Motor neuron (in vitro differentiated cells): ENCODE measurements around the gene MAMLD1. TPM values are rescaled to one million over a fixed set of nuclear protein-coding genes. Genes with fewer than 3 reads are reported as not detected.

Experiments
- ATAC-seq, 8 experiments: fragments of 200-7000 bp; cut with Tn5 transposase; replicated peaks in 6 of 8; 2 replicates each; pipeline ENCODE4 v1.8.0; 2021; ENCODE audit warnings: mild to moderate bottlenecking in 8 of 8, moderate library complexity in 8 of 8
- H3K27ac ChIP-seq, 2 donors: fragments of 250-450 bp; sonication (Bioruptor Pico); 2 replicates each; pipeline ENCODE4 v1.9.0; 2021; ENCODE audit warnings: antibody characterized with exemption in 2 of 2, mild to moderate bottlenecking in 2 of 2, moderate library complexity in 1 of 2
- H3K4me1 ChIP-seq, 2 donors: fragments of 250-450 bp; sonication (Bioruptor Pico); replicated peaks in 1 of 2; 2 replicates each; pipeline ENCODE4 v1.6.1; 2021; ENCODE audit warnings: antibody characterized with exemption in 2 of 2, mild to moderate bottlenecking in 2 of 2, moderate library complexity in 1 of 2
- H3K4me3 ChIP-seq, 5 donors: fragments of 250-450 bp; sonication (Bioruptor Pico); 2 replicates each; pipeline ENCODE4 v1.9.0; 2021; ENCODE audit warnings: antibody characterized with exemption in 5 of 5, mild to moderate bottlenecking in 5 of 5, moderate library complexity in 4 of 5
- WGBS, 10 experiments: fragments of 450-650 bp; shearing (Covaris generic); methylation state at CpG; one replicate each; pipeline ENCODE4 v1.0.0; 2022; 5-methylcytosine and 5-hydroxymethylcytosine counted together
- in situ Hi-C, 9 experiments: fragments of 400-800 bp; cut with MboI; loops; one replicate each; pipeline ENCODE4 v1.15.0; 2021; ENCODE audit warnings: low sequenced_read_pairs in 9 of 9, low pct_unique_long_range_greater_than_20kb in 2 of 9; ENCODE audit not compliant: unreplicated experiment in 9 of 9
- total RNA-seq, 8 experiments: library from RNA; unstranded; fragments of 300-600 nt; gene quantifications; 2 replicates each; pipeline versions ENCODE4 v1.2.3 to v1.2.4, GENCODE V29; 2022

Gene MAMLD1, protein sequence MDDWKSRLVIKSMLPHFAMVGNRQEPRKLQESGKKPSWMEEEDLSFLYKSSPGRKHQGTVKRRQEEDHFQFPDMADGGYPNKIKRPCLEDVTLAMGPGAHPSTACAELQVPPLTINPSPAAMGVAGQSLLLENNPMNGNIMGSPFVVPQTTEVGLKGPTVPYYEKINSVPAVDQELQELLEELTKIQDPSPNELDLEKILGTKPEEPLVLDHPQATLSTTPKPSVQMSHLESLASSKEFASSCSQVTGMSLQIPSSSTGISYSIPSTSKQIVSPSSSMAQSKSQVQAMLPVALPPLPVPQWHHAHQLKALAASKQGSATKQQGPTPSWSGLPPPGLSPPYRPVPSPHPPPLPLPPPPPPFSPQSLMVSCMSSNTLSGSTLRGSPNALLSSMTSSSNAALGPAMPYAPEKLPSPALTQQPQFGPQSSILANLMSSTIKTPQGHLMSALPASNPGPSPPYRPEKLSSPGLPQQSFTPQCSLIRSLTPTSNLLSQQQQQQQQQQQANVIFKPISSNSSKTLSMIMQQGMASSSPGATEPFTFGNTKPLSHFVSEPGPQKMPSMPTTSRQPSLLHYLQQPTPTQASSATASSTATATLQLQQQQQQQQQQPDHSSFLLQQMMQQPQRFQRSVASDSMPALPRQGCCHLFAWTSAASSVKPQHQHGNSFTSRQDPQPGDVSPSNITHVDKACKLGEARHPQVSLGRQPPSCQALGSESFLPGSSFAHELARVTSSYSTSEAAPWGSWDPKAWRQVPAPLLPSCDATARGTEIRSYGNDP
- 1 to 10 TPM in 7 of 8 experiments, under 1 TPM in 1; 0.96 to 3.4 (median 1.4) TPM for total RNA-seq

DNA sequence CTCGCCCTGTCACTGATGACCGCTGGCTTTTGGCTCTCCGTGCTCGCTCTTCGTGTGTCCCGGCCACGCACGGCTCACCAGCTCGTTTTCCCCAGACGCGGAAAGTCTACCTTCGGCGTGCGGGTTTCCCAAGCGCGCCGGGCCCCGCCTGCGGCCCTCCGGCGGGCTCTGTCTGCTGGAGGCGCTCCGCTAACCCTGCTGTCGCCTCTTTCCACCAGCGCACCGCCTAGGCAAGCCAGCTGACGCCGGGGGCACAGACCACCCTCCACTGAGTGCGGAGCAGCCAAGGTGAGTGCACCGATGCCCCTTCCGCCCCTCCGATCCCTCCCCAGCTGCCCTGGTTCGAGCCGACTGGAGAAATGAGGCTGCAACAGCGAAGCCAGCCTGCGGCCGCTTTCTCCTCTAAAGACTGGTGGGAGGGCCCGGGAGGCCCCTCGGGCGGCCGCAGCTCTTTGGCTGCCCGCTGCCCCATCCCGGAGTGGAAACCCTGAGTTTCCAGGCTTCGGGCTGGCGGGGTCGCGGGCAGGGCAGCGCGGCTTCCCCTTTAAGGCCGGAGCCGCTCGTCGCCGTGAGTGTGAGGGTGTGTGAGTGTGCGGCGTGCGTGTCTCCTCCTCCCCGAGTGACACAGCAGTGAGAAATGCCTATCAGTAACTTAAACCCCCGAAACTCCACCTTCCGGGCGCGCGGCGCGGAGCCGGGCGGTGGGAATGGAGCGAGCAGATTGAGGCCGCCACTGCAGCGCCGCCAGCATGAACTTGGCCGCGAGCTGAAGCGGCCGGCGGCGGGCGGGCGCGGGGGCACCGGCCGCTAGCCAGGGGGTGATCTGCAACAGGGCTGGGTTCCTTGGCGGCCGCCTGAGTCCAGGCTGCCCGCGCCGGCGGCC, at the start of gene MAMLD1:
Gene MAMLD1, plus strand, starts transcription at position 719 of the 883 bp plus-strand sequence. CDS start 82,200 bp downstream, outside the sequence.
- Histone ChIP-seq H3K4me3 (peak within 1 kb of the TSS; percentile 41 to 64 (median 51)), H3K4me1 (peaks cover 0 to 3% of the 10 kb centered on the region in 2 donors), H3K27ac (no peak within 1 kb of the TSS)
- in situ Hi-C loops: loop anchor here in 2 of 9 experiments (25.0 kb wide), 1 partner anchor 401 kb away; no protein-coding TSS in a partner anchor
- 0 to 20% methylated on average over 1 to 4 of the region's 88 CpGs; no CpG with 5 or more reads in 8 of the 10 experiments for WGBS, 10 experiments
- ATAC-seq: peak; percentile 25 to 61 (median 38)

DNA sequence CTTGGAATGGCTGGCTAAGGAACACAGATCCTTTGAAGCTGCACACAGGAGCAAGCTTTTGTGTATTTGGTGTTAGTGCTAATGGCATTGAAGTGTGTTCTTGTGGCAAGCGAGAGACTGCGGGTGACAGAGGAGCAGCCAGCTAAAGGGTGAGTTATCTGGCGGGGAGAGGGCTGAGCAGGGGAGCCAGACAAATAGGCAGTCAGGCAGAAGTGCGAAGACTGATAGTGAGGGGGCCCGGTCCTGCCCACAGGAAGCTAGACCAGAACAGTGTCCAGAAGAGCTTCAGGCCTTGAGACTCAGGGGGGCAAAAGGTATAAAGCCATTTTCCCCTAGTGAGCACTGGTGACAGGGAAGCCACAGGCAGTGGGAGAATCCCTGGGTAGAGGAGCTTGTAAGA, 49.6 kb upstream of the MAMLD1 start:
- no peak overlapping the region for H3K4me3 ChIP-seq
- ATAC-seq: no peak
- WGBS, 10 experiments: 60% methylated on average over 1 of the region's 5 CpGs; no CpG with 5 or more reads in 9 of the 10 experiments
- H3K27ac ChIP-seq: no peak overlapping the region
- H3K4me1 ChIP-seq: no peaks in the 10 kb centered on the region
- in situ Hi-C loops: no loop called here

DNA sequence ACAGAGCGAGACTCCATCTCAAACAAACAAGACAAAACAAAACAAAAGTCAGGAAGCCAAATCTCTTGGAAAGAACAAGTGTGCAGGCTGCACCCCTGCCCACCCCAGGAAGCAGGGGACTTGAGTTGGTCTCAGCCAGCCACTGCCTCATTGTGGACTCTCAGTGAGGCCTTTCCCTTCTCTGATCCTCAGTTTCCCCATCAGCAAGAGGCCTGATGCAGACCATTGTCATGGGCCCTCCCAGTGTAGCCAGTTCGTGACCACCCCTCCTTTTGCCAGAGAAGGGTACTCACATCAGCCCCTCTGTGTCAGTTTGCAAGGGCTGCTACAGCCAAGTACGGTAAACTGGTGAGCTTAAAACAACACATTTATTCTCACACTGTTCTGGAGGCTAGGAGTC, 48.9 kb upstream of the MAMLD1 start:
- no peak for ATAC-seq
- in situ Hi-C loops: no loop called here
- Histone ChIP-seq H3K4me1 (no peaks in the 10 kb centered on the region), H3K27ac (no peak overlapping the region), H3K4me3 (no peak overlapping the region)
- WGBS, 10 experiments: no CpG with 5 or more reads among the region's 3 CpGs

DNA sequence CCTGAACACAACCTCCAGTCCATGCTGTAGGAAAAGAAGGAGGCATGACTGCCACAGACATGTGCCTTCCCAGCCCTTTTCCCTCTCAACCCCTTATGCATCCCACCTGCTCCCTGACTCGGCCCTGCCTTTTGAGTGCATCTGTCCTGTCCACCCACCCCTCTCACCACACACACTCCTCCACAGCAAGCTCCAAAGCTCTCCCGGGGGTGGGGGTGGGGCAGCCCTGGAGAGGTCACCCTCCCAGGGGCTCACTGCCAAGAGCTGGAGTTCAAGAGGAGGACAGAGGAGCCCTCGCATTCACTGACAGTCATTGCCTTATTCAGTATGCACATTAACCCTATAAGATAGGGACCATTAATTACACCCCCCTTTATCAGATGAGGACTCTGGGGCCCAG, 46.6 kb upstream of the MAMLD1 start:
- in situ Hi-C loops: no loop called here
- Histone ChIP-seq H3K4me3 (no peak overlapping the region), H3K4me1 (no peaks in the 10 kb centered on the region), H3K27ac (no peak overlapping the region)
- ATAC-seq: peak in 3 of 8 experiments; percentile 27 to 44 (median 40)
- WGBS, 10 experiments: 17 to 20% methylated on average over 1 of the region's 3 CpGs; no CpG with 5 or more reads in 8 of the 10 experiments

DNA sequence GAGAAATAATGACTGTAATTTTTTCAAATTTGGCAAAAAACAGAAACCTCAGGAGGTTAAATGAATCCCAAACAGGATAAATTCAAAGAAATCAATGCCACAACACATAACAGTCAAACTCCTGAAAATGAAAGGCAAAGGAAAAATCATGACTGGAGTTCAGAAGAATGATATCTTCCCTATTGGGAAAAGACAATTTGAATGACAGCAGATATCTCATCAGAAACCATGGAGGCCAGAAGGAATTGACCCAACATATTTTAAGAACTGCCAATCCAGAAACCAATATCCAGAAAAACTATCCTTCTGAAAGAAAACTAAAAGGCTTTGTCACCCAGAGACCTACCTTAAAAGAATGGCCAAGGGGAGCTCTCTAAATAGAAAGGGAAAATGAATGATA, 40.1 kb upstream of the MAMLD1 start:
- ATAC-seq: no peak

DNA sequence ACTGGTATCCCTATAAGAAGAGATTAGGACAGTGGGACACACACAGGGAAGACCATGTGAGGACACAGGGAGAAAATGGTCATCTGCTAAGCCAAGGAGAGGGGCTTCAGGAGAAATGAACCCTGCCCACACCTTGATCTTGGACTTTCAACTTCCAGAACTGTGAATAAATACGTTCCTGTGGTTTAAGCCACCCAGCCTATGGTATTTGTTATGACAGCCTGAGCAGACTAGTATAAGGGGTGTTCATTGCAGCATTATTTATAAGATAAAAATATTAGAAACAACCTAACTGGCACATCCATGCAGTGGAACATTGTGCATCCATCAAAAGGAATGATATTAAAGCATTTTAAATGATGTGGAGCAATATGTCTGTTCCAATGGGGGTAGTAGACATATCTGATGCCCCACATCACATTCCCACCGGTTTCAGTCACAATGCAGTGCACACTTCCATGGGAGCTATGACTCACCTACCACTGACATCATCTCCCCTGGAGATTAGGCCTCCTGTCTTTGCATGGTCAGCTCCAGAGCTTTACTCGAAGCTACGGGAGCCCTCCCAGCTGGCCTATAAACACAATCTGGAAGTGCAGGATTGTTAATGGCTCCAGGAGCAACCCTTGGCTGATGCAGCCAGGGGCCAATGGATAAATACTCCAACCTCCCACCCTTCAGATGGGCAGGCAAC, 38.9 kb upstream of the MAMLD1 start:
- Histone ChIP-seq H3K4me1 (no peaks in the 10 kb centered on the region), H3K4me3 (no peak overlapping the region), H3K27ac (no peak overlapping the region)
- WGBS, 10 experiments: 0 to 15% (median 0%) methylated on average over 1 to 3 of the region's 4 CpGs; no CpG with 5 or more reads in 7 of the 10 experiments
- peak in 7 of 8 experiments; percentile 80 to 100 (median 97) for ATAC-seq
- in situ Hi-C loops: no loop called here

More for the DNA sequence above, 40.1 kb upstream of the MAMLD1 start:
- in situ Hi-C loops: no loop called here
- H3K4me1 ChIP-seq: no peaks in the 10 kb centered on the region
- H3K27ac ChIP-seq: no peak overlapping the region
- no peak overlapping the region for H3K4me3 ChIP-seq

DNA sequence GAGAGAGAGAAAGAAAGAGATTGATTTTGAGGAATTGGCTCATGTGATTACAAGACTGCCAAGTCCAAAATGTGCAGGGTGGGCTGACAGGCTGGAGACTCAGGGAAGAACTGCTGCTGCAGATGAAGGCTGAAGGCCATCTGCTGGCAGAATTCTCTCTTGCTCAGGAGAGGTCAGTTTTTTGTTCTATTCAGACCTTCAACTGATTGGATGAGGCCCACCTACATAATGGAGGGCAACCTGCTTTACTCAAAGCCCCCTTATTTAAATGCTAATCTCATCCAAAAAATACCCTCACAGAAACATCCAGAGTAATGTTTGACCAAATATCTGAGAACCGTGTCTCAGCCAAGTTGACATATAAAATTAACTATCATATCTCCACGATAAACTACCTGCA, 38.2 kb upstream of the MAMLD1 start:
- 42 to 100% (median 73%) methylated on average over 1 to 2 of the region's 2 CpGs; no CpG with 5 or more reads in 4 of the 10 experiments for WGBS, 10 experiments

DNA sequence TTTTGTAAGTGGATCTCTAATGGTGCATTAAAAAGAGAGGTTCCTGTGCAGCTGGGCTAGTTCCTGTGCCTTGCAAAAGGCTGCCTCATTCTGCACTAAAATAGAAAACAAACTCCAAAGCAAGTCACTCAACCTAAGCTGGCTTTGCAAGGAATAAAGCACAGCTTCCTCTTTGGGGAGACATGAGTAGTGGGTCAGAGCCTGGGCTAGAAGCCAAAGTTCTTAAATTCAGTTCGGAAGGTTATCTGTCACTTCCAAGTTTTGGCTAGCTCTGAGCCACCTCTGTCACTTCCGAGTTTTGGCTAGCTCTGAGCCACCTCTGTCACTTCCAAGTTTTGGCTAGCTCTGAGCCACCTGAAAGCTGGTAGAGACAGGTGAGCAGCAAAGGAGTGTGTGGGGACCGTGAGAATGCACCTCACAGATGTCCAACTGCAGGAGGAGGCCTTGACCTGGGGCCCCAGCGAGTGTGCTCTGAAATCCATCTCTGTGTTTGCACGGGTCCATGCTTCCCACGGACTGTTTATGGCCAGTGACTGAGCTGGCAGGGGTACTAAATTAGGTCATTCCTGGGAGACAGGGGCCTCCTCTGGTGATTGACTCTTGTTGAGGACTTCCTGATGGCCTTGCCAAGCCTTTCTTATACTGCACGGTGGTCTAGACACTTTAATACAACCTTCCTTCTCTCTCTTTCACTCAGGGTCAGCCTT, 36.4 kb upstream of the MAMLD1 start:
- H3K4me3 ChIP-seq: no peak overlapping the region
- no peak for ATAC-seq
- WGBS, 10 experiments: 24 to 100% (median 100%) methylated on average over 1 to 3 of the region's 7 CpGs; no CpG with 5 or more reads in 7 of the 10 experiments
- in situ Hi-C loops: no loop called here
- no peak overlapping the region for H3K27ac ChIP-seq
- H3K4me1 ChIP-seq: no peaks in the 10 kb centered on the region

More for the DNA sequence above, 38.2 kb upstream of the MAMLD1 start:
- no peak for ATAC-seq
- H3K4me1 ChIP-seq: no peaks in the 10 kb centered on the region
- no peak overlapping the region for H3K27ac ChIP-seq
- no peak overlapping the region for H3K4me3 ChIP-seq
- in situ Hi-C loops: no loop called here

DNA sequence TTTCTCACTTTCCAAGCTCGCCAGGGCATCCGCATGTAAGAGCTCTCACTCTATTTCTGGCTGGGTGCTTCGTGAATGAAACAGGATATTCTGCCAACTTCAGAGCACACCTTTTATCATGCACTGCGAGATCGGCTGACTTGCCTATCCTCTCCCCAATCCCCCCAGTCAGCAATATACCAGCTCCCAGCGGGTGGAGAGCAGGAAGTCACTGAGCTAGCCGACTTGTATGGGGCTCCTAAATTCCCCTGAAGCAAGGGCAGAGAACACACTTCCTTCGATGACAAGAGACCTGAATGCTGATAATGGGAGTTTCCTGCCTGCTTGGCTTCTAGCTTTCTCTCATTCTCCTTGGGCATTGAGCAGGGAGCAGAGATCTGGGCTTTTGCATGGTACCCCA, 33.8 kb upstream of the MAMLD1 start:
- Histone ChIP-seq H3K4me3 (no peak overlapping the region), H3K4me1 (no peaks in the 10 kb centered on the region), H3K27ac (no peak overlapping the region)
- ATAC-seq: no peak
- in situ Hi-C loops: no loop called here
- 17 to 100% (median 46%) methylated on average over 1 to 8 of the region's 8 CpGs; no CpG with 5 or more reads in 5 of the 10 experiments for WGBS, 10 experiments

DNA sequence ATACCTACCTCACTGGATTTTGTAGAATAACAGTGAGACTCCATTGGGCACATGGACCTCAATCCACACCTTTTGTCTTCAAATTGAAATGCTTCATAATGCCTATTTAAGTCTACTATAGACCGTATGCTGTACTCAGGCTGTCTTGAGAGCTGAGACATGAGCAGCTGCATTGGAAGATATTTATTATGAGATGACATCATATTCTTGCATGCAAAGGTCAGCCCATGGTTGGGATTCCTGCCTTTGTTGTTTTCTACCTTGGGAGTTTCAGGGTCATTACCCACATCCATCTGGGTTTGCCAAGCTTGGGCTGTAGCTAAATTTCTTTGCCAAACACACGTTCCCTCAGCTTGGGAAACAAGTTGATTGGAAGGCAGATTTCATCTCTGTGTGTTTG, 33.2 kb upstream of the MAMLD1 start:
- ATAC-seq: peak in 5 of 8 experiments; percentile 45 to 74 (median 61)
- Histone ChIP-seq H3K4me3 (no peak overlapping the region), H3K4me1 (peaks cover 0 to 2% of the 10 kb centered on the region in 2 donors), H3K27ac (no peak overlapping the region)
- WGBS, 10 experiments: 43 to 44% methylated on average over 1 of the region's 2 CpGs; no CpG with 5 or more reads in 8 of the 10 experiments
- in situ Hi-C loops: no loop called here

DNA sequence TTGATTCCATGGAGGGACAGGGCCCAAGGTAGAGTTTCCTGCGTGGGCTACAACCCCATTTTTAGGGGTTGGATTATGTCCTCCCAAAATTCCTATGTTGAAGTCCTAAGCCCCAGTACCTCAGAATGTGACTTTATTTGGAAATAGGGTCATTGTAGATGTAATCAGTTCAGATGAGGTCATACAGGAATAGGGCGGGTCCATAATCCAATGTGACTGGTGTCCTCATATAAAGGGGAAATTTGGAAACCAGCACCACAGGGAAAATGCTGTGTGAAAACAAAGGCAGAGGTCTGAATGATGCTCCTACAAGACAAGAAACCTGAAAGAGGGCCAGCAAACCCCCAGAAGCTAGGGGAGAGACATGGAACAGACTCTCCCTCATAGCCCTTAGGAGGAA, 31.1 kb upstream of the MAMLD1 start:
- no peak overlapping the region for H3K27ac ChIP-seq
- no peak for ATAC-seq
- 70 to 100% methylated on average over 1 to 2 of the region's 2 CpGs; no CpG with 5 or more reads in 8 of the 10 experiments for WGBS, 10 experiments
- H3K4me3 ChIP-seq: no peak overlapping the region
- in situ Hi-C loops: no loop called here
- peaks cover 0 to 4% of the 10 kb centered on the region in 2 donors for H3K4me1 ChIP-seq
